KOPT-K1 (cell line): ENCODE measurements around the gene GNRH2.
"Not testable (repeated sequence)": the region's sequence is repeated elsewhere in the genome, so short reads cannot be mapped to it uniquely, and the experiment has no call there.

ENCODE experiments used
- H3K27ac ChIP-seq: fragments of 200-600 bp; sonication (generic); 2 replicates; pipeline ENCODE4 v1.5.1; 2016; ENCODE audit warnings: antibody characterized with exemption, mild to moderate bottlenecking, low read depth, low read length; ENCODE audit not compliant: poor library complexity, severe bottlenecking
- H3K36me3 ChIP-seq: fragments of 200-600 bp; sonication (generic); 2 replicates; pipeline ENCODE4 v1.5.1; 2017; ENCODE audit warnings: antibody characterized with exemption, mild to moderate bottlenecking, low read length, moderate library complexity; ENCODE audit not compliant: insufficient read depth
- H3K9me3 ChIP-seq: fragments of 200-600 bp; sonication (generic); 2 replicates; pipeline ENCODE4 v1.5.1; 2017; ENCODE audit warnings: antibody characterized with exemption, low read length, mild to moderate bottlenecking; ENCODE audit not compliant: insufficient read depth, poor library complexity, severe bottlenecking

Gene GNRH2

DNA sequence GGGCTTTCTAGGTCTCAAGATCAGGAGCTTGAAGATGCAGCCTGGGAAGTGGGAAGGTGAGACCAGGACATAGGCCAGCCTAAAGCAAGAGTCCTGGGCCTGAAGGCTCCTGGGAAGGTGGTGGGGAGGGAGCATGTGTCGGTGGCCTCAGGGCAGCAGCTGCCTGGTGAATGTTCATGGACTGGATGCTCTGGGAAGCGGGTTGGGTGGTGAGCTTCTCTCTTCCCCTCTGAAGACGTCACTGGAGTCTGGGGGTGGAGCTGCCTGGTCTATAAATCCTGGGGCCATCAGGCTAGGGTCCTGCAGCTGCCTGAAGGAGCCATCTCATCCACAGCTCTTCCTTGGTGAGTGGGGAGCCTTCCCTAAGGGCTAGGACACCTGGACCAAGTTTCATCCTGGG lies at the start of gene GNRH2:
Gene GNRH2 (plus strand): TSS at position 301 of the 400 bp plus-strand sequence. CDS start 793 bp downstream, outside the sequence.
- H3K27ac ChIP-seq = no peak within 1 kb of the TSS
- H3K9me3 ChIP-seq = no peaks in the 10 kb centered on the region
- H3K36me3 ChIP-seq = peaks cover 36% of the 10 kb centered on the region

DNA sequence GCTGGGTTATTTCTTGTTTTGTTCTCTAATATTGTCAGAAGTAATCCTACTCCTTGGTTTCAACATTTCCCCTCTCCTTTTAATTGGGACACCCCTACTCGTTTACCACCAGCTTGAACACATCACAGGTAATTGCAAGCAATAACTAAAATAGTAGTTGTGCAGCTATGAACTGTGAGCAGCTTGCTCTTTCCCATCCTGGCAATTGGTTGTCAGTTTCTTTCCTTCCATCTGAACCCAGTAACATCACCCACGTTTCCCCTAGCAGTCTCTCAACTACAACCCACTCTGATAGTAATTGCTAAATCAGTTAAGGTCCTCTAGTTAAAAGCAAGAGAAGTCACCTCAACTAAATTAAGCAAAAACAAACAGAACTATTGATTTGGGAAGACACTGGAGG lies 47.6 kb upstream of the GNRH2 start:
- H3K27ac ChIP-seq = no peak overlapping the region
- H3K9me3 ChIP-seq = no peaks in the 10 kb centered on the region
- H3K36me3 ChIP-seq = peaks cover 73% of the 10 kb centered on the region

GRCh38 chr20:2998728-2999127 lies 44.7 kb upstream of the GNRH2 start:
- Histone ChIP-seq H3K27ac (no peak overlapping the region), H3K9me3 (no peaks in the 10 kb centered on the region), H3K36me3 (peaks cover 53% of the 10 kb centered on the region)

GRCh38 chr20:3000852-3001523 lies 42.4 kb upstream of the GNRH2 start:
- Histone ChIP-seq H3K36me3 (peaks cover 47% of the 10 kb centered on the region), H3K27ac (no peak overlapping the region), H3K9me3 (no peaks in the 10 kb centered on the region)

DNA sequence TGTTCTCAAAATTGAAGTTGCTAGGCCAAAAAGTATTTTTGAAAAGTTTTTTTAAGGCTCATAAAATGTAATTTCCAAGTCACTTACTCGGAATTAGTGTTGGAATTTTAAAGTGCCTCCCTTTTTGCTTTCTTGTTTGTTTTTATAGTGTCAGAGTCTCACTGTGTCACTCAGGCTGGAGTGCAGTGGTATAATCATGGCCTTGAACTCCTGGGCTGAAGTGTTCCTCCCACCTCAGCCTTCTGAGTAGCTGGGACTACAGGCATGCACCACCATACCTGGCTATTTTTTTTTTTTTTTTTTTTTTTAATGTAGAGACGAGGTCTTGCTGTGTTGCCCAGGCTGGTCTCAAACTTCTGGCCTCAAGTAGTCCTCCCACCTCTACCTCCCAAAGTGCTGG lies 40.0 kb upstream of the GNRH2 start:
- H3K27ac ChIP-seq = no peak overlapping the region
- H3K9me3 ChIP-seq = no peaks in the 10 kb centered on the region
- H3K36me3 ChIP-seq = peaks cover 60% of the 10 kb centered on the region

DNA sequence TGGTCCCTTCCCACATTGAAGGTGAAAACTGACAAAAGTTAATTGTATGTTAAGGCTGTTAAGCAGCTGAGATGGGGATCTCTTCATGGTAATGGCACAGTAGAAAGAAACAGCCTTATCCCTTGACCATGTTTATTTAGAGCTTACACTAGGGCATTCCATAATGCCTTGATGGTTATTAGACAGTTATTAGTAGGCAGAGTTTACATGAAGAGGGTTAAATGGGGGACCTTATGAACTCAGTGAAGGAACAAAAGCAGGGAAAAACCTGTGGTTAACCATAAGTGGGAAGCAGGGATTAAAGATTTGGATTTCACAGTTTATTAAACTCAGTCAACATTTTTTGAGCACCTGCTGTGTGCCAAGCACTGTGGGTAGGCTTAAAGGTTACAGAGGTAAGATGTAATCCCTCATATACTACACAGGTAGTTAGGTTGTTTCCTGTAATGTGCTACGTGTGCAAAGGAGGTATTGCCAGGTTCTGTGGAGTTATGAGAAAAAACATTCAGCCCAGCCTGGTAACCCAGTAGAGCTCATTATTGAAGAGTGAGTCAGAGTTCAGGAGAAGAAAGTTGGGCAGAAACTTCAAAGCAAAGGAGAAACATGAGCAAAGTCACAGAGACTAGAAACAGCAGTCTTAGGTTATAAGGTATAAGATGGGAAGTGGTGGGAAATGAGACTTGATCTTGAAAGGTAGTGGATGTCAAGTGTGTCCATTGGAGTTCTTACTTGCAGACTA lies 32.3 kb upstream of the GNRH2 start:
- peaks cover 81% of the 10 kb centered on the region for H3K36me3 ChIP-seq
- no peaks in the 10 kb centered on the region for H3K9me3 ChIP-seq
- no peak overlapping the region for H3K27ac ChIP-seq

GRCh38 chr20:3011752-3012151 lies 31.7 kb upstream of the GNRH2 start:
- H3K27ac ChIP-seq = no peak overlapping the region
- peaks cover 78% of the 10 kb centered on the region for H3K36me3 ChIP-seq
- no peaks in the 10 kb centered on the region for H3K9me3 ChIP-seq

- no peaks in the 10 kb centered on the region for H3K9me3 ChIP-seq
- no peak overlapping the region for H3K27ac ChIP-seq
- H3K36me3 ChIP-seq = peaks cover 70% of the 10 kb centered on the region
These were observed 29.7 kb upstream of the GNRH2 start for GRCh38 chr20:3013771-3014170.

DNA sequence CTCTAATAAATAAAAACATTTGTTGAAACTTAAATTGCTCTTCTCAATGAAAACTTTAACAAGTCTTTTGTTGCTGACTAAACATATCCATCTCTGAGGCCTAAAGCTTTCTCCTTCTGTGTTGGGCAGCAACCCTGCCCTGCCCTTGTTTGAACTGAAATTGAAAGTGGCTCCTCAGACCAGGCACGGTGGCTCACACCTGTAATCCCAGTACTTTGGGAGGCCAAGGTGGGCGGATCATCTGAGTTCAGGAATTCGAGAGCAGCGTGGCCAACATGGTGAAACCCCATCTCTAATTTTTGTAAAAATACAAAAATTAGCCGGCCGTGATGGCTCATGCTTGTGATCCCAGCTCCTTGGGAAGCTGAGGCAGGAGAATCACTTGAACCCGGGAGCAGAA lies 29.2 kb upstream of the GNRH2 start:
- Histone ChIP-seq H3K27ac (no peak overlapping the region), H3K9me3 (no peaks in the 10 kb centered on the region), H3K36me3 (peaks cover 66% of the 10 kb centered on the region)

DNA sequence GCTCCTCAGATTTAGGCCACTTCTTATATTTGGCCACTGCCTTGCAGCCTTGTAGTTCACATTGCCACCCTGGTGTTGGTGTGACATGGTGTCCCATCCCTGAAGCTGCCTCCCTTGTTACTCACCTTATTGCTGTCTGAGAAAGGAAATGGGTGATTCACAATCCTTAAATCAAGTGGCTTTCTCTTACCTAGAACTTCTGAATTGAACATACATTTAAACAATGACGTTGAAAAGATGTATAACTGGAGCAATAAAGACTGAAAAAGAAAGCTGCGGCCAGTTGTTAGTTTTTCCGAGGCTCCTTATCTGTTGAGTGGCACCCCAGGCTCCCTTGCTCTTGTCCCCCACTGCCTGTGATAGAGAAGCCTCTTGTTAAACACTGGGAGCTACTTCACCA lies 28.8 kb upstream of the GNRH2 start:
- Histone ChIP-seq H3K36me3 (peaks cover 61% of the 10 kb centered on the region), H3K27ac (no peak overlapping the region), H3K9me3 (no peaks in the 10 kb centered on the region)

DNA sequence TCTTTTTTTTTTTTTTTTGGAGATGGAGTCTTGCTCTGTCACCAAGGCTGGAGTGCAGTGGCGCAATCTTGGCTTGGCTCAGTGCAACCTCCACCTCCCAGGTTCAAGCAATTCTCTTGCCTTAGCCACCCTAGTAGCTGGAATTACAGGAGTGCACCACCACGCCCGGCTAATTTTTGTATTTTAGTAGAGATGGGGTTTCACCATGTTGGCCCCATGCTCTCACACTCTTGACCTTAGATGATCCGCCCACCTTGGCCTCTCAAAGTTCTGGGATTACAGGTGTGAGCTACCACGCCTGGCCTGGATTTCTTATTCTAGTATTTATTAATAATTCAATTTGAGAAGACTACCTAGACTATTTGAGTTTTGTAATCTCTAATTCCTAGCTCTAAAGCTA lies 28.1 kb upstream of the GNRH2 start:
- peaks cover 55% of the 10 kb centered on the region for H3K36me3 ChIP-seq
- H3K27ac ChIP-seq, H3K9me3 ChIP-seq: not testable (repeated sequence)

DNA sequence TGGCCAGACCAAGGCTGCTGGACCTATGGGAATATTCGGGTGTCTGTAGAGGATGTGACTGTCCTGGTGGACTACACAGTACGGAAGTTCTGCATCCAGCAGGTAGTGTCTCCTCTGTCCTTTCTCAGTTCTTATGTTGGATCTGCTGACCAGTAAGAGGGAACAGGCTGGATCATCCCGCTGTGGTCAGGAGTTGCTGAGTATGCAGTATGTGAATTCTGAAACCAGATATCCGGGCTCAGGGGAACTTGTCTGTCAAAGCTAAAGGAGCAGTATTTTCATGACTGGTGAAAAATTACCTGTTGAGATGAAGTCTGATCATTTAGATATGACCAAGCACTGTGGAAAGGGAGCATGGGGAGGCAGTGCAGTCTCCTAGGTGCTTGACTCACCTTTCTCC lies 22.1 kb upstream of the GNRH2 start:
- Histone ChIP-seq H3K9me3 (no peaks in the 10 kb centered on the region), H3K36me3 (peaks cover 72% of the 10 kb centered on the region), H3K27ac (no peak overlapping the region)

DNA sequence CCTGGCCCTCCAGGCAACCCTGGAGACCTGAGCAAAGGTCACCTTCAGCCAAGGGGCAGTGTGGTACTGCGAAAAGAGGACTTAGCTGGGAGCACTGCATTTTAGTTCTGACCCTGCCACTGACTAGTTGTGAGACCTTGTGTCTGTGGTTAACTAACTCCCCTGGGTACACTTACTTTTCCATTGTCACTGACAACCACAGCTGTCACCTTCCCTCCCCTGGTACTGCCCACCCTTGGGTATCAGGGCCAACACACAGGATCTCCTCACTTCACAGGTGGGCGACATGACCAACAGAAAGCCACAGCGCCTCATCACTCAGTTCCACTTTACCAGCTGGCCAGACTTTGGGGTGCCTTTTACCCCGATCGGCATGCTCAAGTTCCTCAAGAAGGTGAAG lies 21.6 kb upstream of the GNRH2 start:
- Histone ChIP-seq H3K36me3 (peaks cover 76% of the 10 kb centered on the region), H3K9me3 (no peaks in the 10 kb centered on the region)

GRCh38 chr20:3022559-3023490 lies 20.6 kb upstream of the GNRH2 start:
- H3K9me3 ChIP-seq, H3K27ac ChIP-seq: not testable (repeated sequence)
- peaks cover 77% of the 10 kb centered on the region for H3K36me3 ChIP-seq

More for the DNA sequence above, 21.6 kb upstream of the GNRH2 start:
- H3K27ac ChIP-seq = no peak overlapping the region

- no peak overlapping the region for H3K27ac ChIP-seq
- H3K9me3 ChIP-seq = no peaks in the 10 kb centered on the region
- H3K36me3 ChIP-seq = peaks cover 98% of the 10 kb centered on the region
These were observed 15.4 kb upstream of the GNRH2 start for GRCh38 chr20:3027987-3028386.
